Kasumi-1 (cell line): ENCODE data around the gene GLG1.
"Not testable (repeated sequence)": the region's sequence is repeated elsewhere in the genome, so short reads cannot be mapped to it uniquely, and the experiment has no call there.

ENCODE experiments used
- DNase-seq, 2 experiments: peaks; one replicate each; lab custom pipeline; 2025; lab: John Stamatoyannopoulos, UW

The GLG1 gene

GRCh38 chr16:74443624-74444346 is 163.1 kb downstream of the GLG1 start:
- not testable (repeated sequence) for DNase-seq

GRCh38 chr16:74439685-74440084 is 167.2 kb downstream of the GLG1 start:
- DNase-seq, result no peak

GRCh38 chr16:74438492-74438979 is 168.4 kb downstream of the GLG1 start:
- DNase-seq, result peak; percentile 75 to 78

GRCh38 chr16:74431516-74431915 is 175.4 kb downstream of the GLG1 start:
- no peak for DNase-seq

- DNase-seq, result peak; percentile 61 to 63
These were observed 176.7 kb downstream of the GLG1 start for GRCh38 chr16:74430036-74430712.

GRCh38 chr16:74428493-74428892 is 178.4 kb downstream of the GLG1 start:
- DNase-seq, result not testable (repeated sequence)

- not testable (repeated sequence) for DNase-seq
These were observed 181.2 kb downstream of the GLG1 start for GRCh38 chr16:74425751-74426150.

GRCh38 chr16:74423721-74424120 is 183.2 kb downstream of the GLG1 start:
- DNase-seq, result not testable (repeated sequence)

GRCh38 chr16:74422086-74422485 is 184.8 kb downstream of the GLG1 start:
- not testable (repeated sequence) for DNase-seq

- DNase-seq, result not testable (repeated sequence)
These were observed 185.5 kb downstream of the GLG1 start for GRCh38 chr16:74421482-74421785.

GRCh38 chr16:74420612-74421481 is 186.1 kb downstream of the GLG1 start, which contains the start of gene CLEC18B:
Gene CLEC18B, minus strand, starts transcription at chr16:74421478. Its CDS starts 208 bp downstream, at chr16:74421270.
- not testable (repeated sequence) for DNase-seq

- not testable (repeated sequence) for DNase-seq
These were observed 187.1 kb downstream of the GLG1 start for GRCh38 chr16:74419811-74420210.

GRCh38 chr16:74417897-74418296 is 189.0 kb downstream of the GLG1 start:
- DNase-seq, result not testable (repeated sequence)

- DNase-seq, result not testable (repeated sequence)
These were observed 193.0 kb downstream of the GLG1 start for GRCh38 chr16:74413920-74414319.

- not testable (repeated sequence) for DNase-seq
These were observed 193.4 kb downstream of the GLG1 start for GRCh38 chr16:74413485-74413884.

- DNase-seq, result not testable (repeated sequence)
These were observed 194.0 kb downstream of the GLG1 start for GRCh38 chr16:74412775-74413390.

- not testable (repeated sequence) for DNase-seq
These were observed 194.7 kb downstream of the GLG1 start for GRCh38 chr16:74412138-74412774.

- not testable (repeated sequence) for DNase-seq
These were observed 195.9 kb downstream of the GLG1 start for GRCh38 chr16:74410981-74411380.

GRCh38 chr16:74410057-74410957 is 196.6 kb downstream of the GLG1 start:
- not testable (repeated sequence) for DNase-seq
